Amygdala (tissue), 56 donors: ENCODE results near the gene AAMP.

Experiments
- DNase-seq, 56 donors: peaks; one replicate each; lab custom pipeline; 2025; lab: John Stamatoyannopoulos, UW

AAMP gene

GRCh38 chr2:218295029-218295428, 25.1 kb upstream of the AAMP start:
- DNase-seq: no peak

GRCh38 chr2:218294430-218295022, 24.6 kb upstream of the AAMP start:
- no peak for DNase-seq

- DNase-seq: no peak
Observed at GRCh38 chr2:218293715-218294429, 23.9 kb upstream of the AAMP start.

GRCh38 chr2:218292048-218293014, 22.4 kb upstream of the AAMP start, which contains the start of gene TMBIM1:
TSS of gene TMBIM1 (minus strand) at chr2:218292503. CDS start at chr2:218282141, 10,362 bp downstream.
- peak in 43 of 56 donors; percentile 14 to 80 (median 52) for DNase-seq

GRCh38 chr2:218291318-218292047, 21.5 kb upstream of the AAMP start:
- DNase-seq: peak in 6 of 56 donors; percentile 32 to 58 (median 46)

- no peak for DNase-seq
Observed at GRCh38 chr2:218290316-218291261, 20.7 kb upstream of the AAMP start.

- DNase-seq: peak in 5 of 56 donors; percentile 20 to 56 (median 36)
Observed at GRCh38 chr2:218289639-218290315, 19.8 kb upstream of the AAMP start.

GRCh38 chr2:218286570-218287459, 16.9 kb upstream of the AAMP start:
- DNase-seq: peak in 53 of 56 donors; percentile 52 to 93 (median 79)

DNA sequence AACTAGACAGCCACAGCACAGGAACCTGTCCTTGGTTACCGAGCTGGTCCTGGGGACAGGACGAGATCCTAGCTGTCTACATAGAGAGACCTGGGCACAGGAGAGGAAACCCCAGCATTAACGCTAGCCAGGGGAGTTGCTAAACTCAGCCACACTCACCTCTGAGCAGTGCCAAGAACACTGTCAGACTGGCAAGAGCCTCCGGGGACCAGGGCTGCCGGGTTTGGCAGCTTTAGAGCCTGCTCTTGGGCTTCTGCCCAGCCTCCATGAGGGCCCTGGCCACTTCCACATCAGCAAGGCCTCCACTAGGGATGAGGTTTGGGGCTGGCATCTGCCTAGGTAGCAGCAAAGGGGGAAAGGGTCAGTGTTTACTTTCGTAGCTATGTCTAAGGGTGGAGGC, 15.7 kb upstream of the AAMP start:
- DNase-seq: peak in 39 of 56 donors; percentile 17 to 76 (median 40)

- peak in 1 of 56 donors; percentile 29 for DNase-seq
Observed at GRCh38 chr2:218284106-218284811, 14.3 kb upstream of the AAMP start.

DNA sequence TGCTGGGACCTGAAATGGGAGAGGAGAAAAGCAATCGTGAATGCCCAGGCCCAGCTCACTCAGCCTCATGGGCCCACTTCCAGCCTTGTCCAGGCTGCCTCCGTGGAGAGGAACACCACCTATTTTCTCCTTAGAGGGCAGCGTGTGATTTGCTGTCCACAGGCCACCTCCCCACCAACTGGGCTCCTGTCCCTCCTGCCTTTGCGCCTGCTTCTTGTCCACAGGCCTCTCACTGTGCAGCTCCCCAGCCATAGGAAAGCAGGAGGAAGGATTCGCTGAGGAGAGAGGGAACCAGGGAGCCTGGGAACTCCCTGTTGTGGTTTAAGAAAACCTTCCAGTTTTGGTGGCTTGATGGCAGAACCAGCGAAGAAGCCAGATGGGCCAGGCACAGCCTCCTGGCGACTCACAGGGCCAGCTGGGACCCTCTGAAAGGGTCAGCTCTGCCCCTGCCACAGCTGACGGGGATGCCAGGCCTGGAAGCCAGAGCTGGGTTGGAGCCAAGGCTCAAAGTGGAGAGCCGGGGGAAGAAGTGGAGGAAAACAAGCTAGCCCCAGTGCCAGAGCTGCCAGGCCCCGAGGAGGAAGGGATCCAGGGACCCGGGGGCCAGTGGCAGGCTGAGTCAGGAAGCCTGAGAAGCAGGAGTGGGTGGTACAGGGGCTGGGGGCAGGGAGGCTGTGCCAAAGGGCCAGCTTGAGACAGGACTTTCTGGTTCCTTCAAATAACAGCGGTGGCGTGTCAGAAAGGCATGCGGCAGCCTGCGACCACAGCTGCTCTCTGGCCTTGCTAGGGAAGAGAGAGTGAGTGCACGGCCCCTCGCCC, 12.4 kb upstream of the AAMP start:
- DNase-seq: peak in 41 of 56 donors; percentile 23 to 73 (median 50)

GRCh38 chr2:218281449-218281848, 11.5 kb upstream of the AAMP start:
- no peak for DNase-seq

- no peak for DNase-seq
Observed at GRCh38 chr2:218280260-218280870, 10.4 kb upstream of the AAMP start.

- no peak for DNase-seq
Observed at GRCh38 chr2:218278531-218279360, 8.8 kb upstream of the AAMP start.
